CD4-positive, alpha-beta T cell (primary cell): ENCODE results near the gene PISD. TPM values are rescaled to one million over a fixed set of nuclear protein-coding genes. Genes with fewer than 3 reads are reported as not detected.

Experiments
- ATAC-seq: fragments of 200-7000 bp; cut with Tn5 transposase; one replicate; pipeline ENCODE4 v1.10.0; 2022; ENCODE audit warnings: mild to moderate bottlenecking; ENCODE audit not compliant: poor library complexity
- CTCF ChIA-PET: fragments of 350-600 bp; sonication (Branson Sonifier 250); formaldehyde crosslinking; loops from one replicate; lab custom pipeline; 2021; ENCODE audit warnings: antibody characterized with exemption, inconsistent platforms; lab: Charles Lee
- POLR2A ChIA-PET: fragments of 350-600 bp; sonication (Branson Sonifier 250); formaldehyde crosslinking; loops from one replicate; lab custom pipeline; 2021; ENCODE audit warnings: antibody characterized with exemption, inconsistent platforms; lab: Charles Lee
- DNase-seq, 14 experiments: peaks; one replicate each; pipeline ENCODE4 v3.0.0-alpha.2; 2013 to 2020; ENCODE audit warnings: mixed read lengths in 2 of 14
- H3K27ac ChIP-seq, 2 donors: one replicate each; pipeline versions ENCODE4 v1.5.1 to v1.7.0; 2013; ENCODE audit warnings: low read length in 2 of 2, low read depth in 1 of 2, mild to moderate bottlenecking in 1 of 2
- H3K27me3 ChIP-seq, 2 experiments: 1 replicate in 1 of 2; 2 replicates in 1 of 2; pipeline versions ENCODE4 v1.6.1 to v1.7.0; 2013; ENCODE audit warnings: low read length in 2 of 2, control low read depth in 1 of 2, mild to moderate bottlenecking in 1 of 2, moderate library complexity in 1 of 2; ENCODE audit not compliant: insufficient read depth in 2 of 2, control insufficient read depth in 1 of 2
- H3K36me3 ChIP-seq: one replicate; pipeline ENCODE4 v1.6.1; 2013; ENCODE audit warnings: low read length, control low read depth; ENCODE audit not compliant: insufficient read depth
- H3K4me1 ChIP-seq: one replicate; pipeline ENCODE4 v1.6.1; 2013; ENCODE audit warnings: low read length, control low read depth; ENCODE audit not compliant: insufficient read depth
- H3K4me3 ChIP-seq: one replicate; pipeline ENCODE4 v1.5.1; 2013; ENCODE audit warnings: mild to moderate bottlenecking, low read length, moderate library complexity
- H3K9me3 ChIP-seq, 2 experiments: 1 replicate in 1 of 2; 2 replicates in 1 of 2; pipeline versions ENCODE4 v1.6.1 to v1.7.0; 2013; ENCODE audit warnings: low read length in 2 of 2, mild to moderate bottlenecking in 2 of 2, control low read depth in 1 of 2, moderate library complexity in 1 of 2; ENCODE audit not compliant: control insufficient read depth in 1 of 2, insufficient read depth in 1 of 2
- H3K27ac Mint-ChIP-seq: one replicate; pipeline ENCODE4 v1.8.0; 2020; ENCODE audit warnings: mixed read lengths
- H3K27me3 Mint-ChIP-seq: one replicate; pipeline ENCODE4 v1.8.0; 2021; ENCODE audit warnings: mixed read lengths
- H3K36me3 Mint-ChIP-seq: one replicate; pipeline ENCODE4 v1.8.0; 2021; ENCODE audit warnings: low read depth, mixed read lengths
- H3K4me1 Mint-ChIP-seq: one replicate; pipeline ENCODE4 v1.8.0; 2021; ENCODE audit warnings: low read depth, mixed read lengths
- H3K4me3 Mint-ChIP-seq: one replicate; pipeline ENCODE4 v1.8.0; 2020; ENCODE audit warnings: mild to moderate bottlenecking, mixed read lengths
- H3K9me3 Mint-ChIP-seq: one replicate; pipeline ENCODE4 v1.8.0; 2020; ENCODE audit warnings: mixed read lengths
- intact Hi-C, 2 experiments: fragments of 100-400 bp; cut with DNase I in 1 of 2; cut with micrococcal nuclease in 1 of 2; formaldehyde crosslinking; loops; one replicate each; pipeline versions ENCODE4 v1.15.1 to v1.9.0; 2023 to 2025; cut with DNase I, micrococcal nuclease
- total RNA-seq, 174 experiments: library from RNA in 2 of 174; stranded (reverse) in 2 of 174; gene quantifications; one replicate each; pipeline ENCODE4 v1.2.3 and lab custom pipeline; 2021 to 2026
- TF ChIP-seq, protein P1 (sequence below): fragments of 200-600 bp; IDR thresholded peaks from one replicate; pipeline ENCODE4 v1.8.0; 2022; ENCODE audit warnings: antibody characterized with exemption, mild to moderate bottlenecking

The PISD gene
- total RNA-seq, 2 experiments from 2014 or later, result 23.4 to 25.3 TPM

- Mint-ChIP-seq H3K36me3 (peaks cover 28% of the 10 kb centered on the region), H3K9me3 (no peaks in the 10 kb centered on the region), H3K4me1 (peaks cover 17% of the 10 kb centered on the region), H3K4me3 (no peak overlapping the region), H3K27ac (no peak overlapping the region), H3K27me3 (no peaks in the 10 kb centered on the region)
- DNase-seq, result no peak
- H3K4me1 ChIP-seq, result peaks cover 36% of the 10 kb centered on the region
- H3K27ac ChIP-seq, result peak overlapping the region in 1 of 2 donors; percentile 30
- no peaks in the 10 kb centered on the region for H3K9me3 ChIP-seq
- H3K4me3 ChIP-seq, result no peak overlapping the region
- intact Hi-C loops, result no loop called here
- TF ChIP-seq, protein P1, sequence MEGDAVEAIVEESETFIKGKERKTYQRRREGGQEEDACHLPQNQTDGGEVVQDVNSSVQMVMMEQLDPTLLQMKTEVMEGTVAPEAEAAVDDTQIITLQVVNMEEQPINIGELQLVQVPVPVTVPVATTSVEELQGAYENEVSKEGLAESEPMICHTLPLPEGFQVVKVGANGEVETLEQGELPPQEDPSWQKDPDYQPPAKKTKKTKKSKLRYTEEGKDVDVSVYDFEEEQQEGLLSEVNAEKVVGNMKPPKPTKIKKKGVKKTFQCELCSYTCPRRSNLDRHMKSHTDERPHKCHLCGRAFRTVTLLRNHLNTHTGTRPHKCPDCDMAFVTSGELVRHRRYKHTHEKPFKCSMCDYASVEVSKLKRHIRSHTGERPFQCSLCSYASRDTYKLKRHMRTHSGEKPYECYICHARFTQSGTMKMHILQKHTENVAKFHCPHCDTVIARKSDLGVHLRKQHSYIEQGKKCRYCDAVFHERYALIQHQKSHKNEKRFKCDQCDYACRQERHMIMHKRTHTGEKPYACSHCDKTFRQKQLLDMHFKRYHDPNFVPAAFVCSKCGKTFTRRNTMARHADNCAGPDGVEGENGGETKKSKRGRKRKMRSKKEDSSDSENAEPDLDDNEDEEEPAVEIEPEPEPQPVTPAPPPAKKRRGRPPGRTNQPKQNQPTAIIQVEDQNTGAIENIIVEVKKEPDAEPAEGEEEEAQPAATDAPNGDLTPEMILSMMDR, result no peak
- POLR2A ChIA-PET, result interaction anchor here (1.2 kb wide), 1 partner anchor 39 kb away, joined by 4 read pairs; no protein-coding TSS in a partner anchor
- CTCF ChIA-PET, result no interaction called here
- no peaks in the 10 kb centered on the region for H3K27me3 ChIP-seq
- H3K36me3 ChIP-seq, result peaks cover 43% of the 10 kb centered on the region
- no peak for ATAC-seq
These were observed 38.3 kb downstream of the PISD start for GRCh38 chr22:31623592-31624304.

- peaks cover 34% of the 10 kb centered on the region for H3K36me3 Mint-ChIP-seq
- no peak overlapping the region for H3K4me3 ChIP-seq
- H3K9me3 Mint-ChIP-seq, result no peaks in the 10 kb centered on the region
- H3K4me3 Mint-ChIP-seq, result no peak overlapping the region
- H3K4me1 ChIP-seq, result peaks cover 28% of the 10 kb centered on the region
- H3K36me3 ChIP-seq, result peaks cover 51% of the 10 kb centered on the region
- DNase-seq (no peak), ATAC-seq (no peak)
- peak overlapping the region in 1 of 2 donors; percentile 24 for H3K27ac ChIP-seq
- H3K27me3 Mint-ChIP-seq, result no peaks in the 10 kb centered on the region
- peak overlapping the region; percentile 51 for H3K27ac Mint-ChIP-seq
- TF ChIP-seq, protein P1, result no peak
- CTCF ChIA-PET, result no interaction called here
- peaks cover 12% of the 10 kb centered on the region for H3K4me1 Mint-ChIP-seq
- no peaks in the 10 kb centered on the region for H3K27me3 ChIP-seq
- no peaks in the 10 kb centered on the region for H3K9me3 ChIP-seq
- intact Hi-C loops, result no loop called here
- POLR2A ChIA-PET, result no interaction called here
These were observed 39.0 kb downstream of the PISD start for GRCh38 chr22:31622980-31623379.

GRCh38 chr22:31621507-31622124 is 40.4 kb downstream of the PISD start:
- CTCF ChIA-PET, result no interaction called here
- no peaks in the 10 kb centered on the region for H3K27me3 Mint-ChIP-seq
- H3K4me3 Mint-ChIP-seq, result no peak overlapping the region

More at GRCh38 chr22:31621507-31622124, 40.4 kb downstream of the PISD start:
- ATAC-seq, result no peak
- H3K9me3 Mint-ChIP-seq, result no peaks in the 10 kb centered on the region
- intact Hi-C loops, result no loop called here
- H3K27ac Mint-ChIP-seq, result no peak overlapping the region
- H3K27ac ChIP-seq, result no peak overlapping the region
- H3K36me3 Mint-ChIP-seq, result peaks cover 45% of the 10 kb centered on the region
- H3K4me3 ChIP-seq, result no peak overlapping the region
- no peaks in the 10 kb centered on the region for H3K9me3 ChIP-seq
- DNase-seq, result no peak
- POLR2A ChIA-PET, result interaction anchor here (2.7 kb wide), 1 partner anchor 8 kb away, joined by 12 read pairs; no protein-coding TSS in a partner anchor
- TF ChIP-seq, protein P1, result no peak
- peaks cover 64% of the 10 kb centered on the region for H3K36me3 ChIP-seq
- peaks cover 15% of the 10 kb centered on the region for H3K4me1 ChIP-seq
- H3K4me1 Mint-ChIP-seq, result peaks cover 8% of the 10 kb centered on the region
- H3K27me3 ChIP-seq, result no peaks in the 10 kb centered on the region
